T-helper 2 cell treated with Interferon-gamma antibody and Interleukin-4, amounts not matched to agents 5 μg/mL and 100 μg/mL, for 36 hours (primary cell): ENCODE measurements around the gene EML1.

Experiments used
- DNase-seq: peaks from one replicate; pipeline ENCODE4 v3.0.0; 2021; ENCODE audit warnings: low spot score
- H3K27ac Mint-ChIP-seq: one replicate; pipeline ENCODE4 v1.8.0; 2021; ENCODE audit warnings: mild to moderate bottlenecking, mixed read lengths
- H3K27me3 Mint-ChIP-seq: one replicate; pipeline ENCODE4 v1.8.0; 2021; ENCODE audit warnings: low read depth, mixed read lengths
- H3K36me3 Mint-ChIP-seq: one replicate; pipeline ENCODE4 v1.8.0; 2021; ENCODE audit warnings: low read depth, mixed read lengths
- H3K4me1 Mint-ChIP-seq: one replicate; pipeline ENCODE4 v1.8.0; 2021; ENCODE audit warnings: low read depth, mixed read lengths
- H3K4me3 Mint-ChIP-seq: one replicate; pipeline ENCODE4 v1.8.0; 2022; ENCODE audit warnings: mild to moderate bottlenecking, moderate library complexity, mixed read lengths
- H3K9me3 Mint-ChIP-seq: one replicate; pipeline ENCODE4 v1.8.0; 2021; ENCODE audit warnings: mixed read lengths

EML1 gene

GRCh38 chr14:99879401-99880295 lies 86.4 kb downstream of the EML1 start:
- no peak for DNase-seq
- Mint-ChIP-seq H3K9me3 (no peaks in the 10 kb centered on the region), H3K27me3 (peaks cover 16% of the 10 kb centered on the region)

GRCh38 chr14:99880651-99881420 lies 87.6 kb downstream of the EML1 start:
- H3K9me3 Mint-ChIP-seq: no peaks in the 10 kb centered on the region
- no peak overlapping the region for H3K4me3 Mint-ChIP-seq
- H3K27ac Mint-ChIP-seq: no peak overlapping the region
- DNase-seq: no peak
- peaks cover 1% of the 10 kb centered on the region for H3K4me1 Mint-ChIP-seq
- peaks cover 9% of the 10 kb centered on the region for H3K27me3 Mint-ChIP-seq
- no peaks in the 10 kb centered on the region for H3K36me3 Mint-ChIP-seq

More at GRCh38 chr14:99879401-99880295, 86.4 kb downstream of the EML1 start:
- Mint-ChIP-seq H3K27ac (no peak overlapping the region), H3K4me1 (no peaks in the 10 kb centered on the region), H3K36me3 (no peaks in the 10 kb centered on the region), H3K4me3 (no peak overlapping the region)

GRCh38 chr14:99883866-99884650 lies 90.8 kb downstream of the EML1 start:
- no peak for DNase-seq
- Mint-ChIP-seq H3K9me3 (no peaks in the 10 kb centered on the region), H3K27me3 (no peaks in the 10 kb centered on the region), H3K4me1 (peaks cover 1% of the 10 kb centered on the region), H3K27ac (no peak overlapping the region), H3K4me3 (no peak overlapping the region), H3K36me3 (no peaks in the 10 kb centered on the region)

GRCh38 chr14:99884834-99885648 lies 91.8 kb downstream of the EML1 start:
- Mint-ChIP-seq H3K4me3 (no peak overlapping the region), H3K27me3 (no peaks in the 10 kb centered on the region), H3K4me1 (peaks cover 1% of the 10 kb centered on the region), H3K9me3 (no peaks in the 10 kb centered on the region), H3K27ac (no peak overlapping the region), H3K36me3 (no peaks in the 10 kb centered on the region)
- DNase-seq: no peak

- H3K27me3 Mint-ChIP-seq: no peaks in the 10 kb centered on the region
- H3K4me1 Mint-ChIP-seq: peaks cover 1% of the 10 kb centered on the region
- H3K36me3 Mint-ChIP-seq: no peaks in the 10 kb centered on the region
- H3K4me3 Mint-ChIP-seq: no peak overlapping the region
- no peak for DNase-seq
- no peaks in the 10 kb centered on the region for H3K9me3 Mint-ChIP-seq
- no peak overlapping the region for H3K27ac Mint-ChIP-seq
These were observed 92.4 kb downstream of the EML1 start for GRCh38 chr14:99885649-99885958.

- Mint-ChIP-seq H3K27me3 (no peaks in the 10 kb centered on the region), H3K4me1 (peaks cover 1% of the 10 kb centered on the region), H3K9me3 (no peaks in the 10 kb centered on the region)
These were observed 94.2 kb downstream of the EML1 start for GRCh38 chr14:99887407-99887806.

GRCh38 chr14:99888149-99888548 lies 94.9 kb downstream of the EML1 start:
- DNase-seq: no peak
- no peak overlapping the region for H3K27ac Mint-ChIP-seq
- no peaks in the 10 kb centered on the region for H3K36me3 Mint-ChIP-seq
- no peaks in the 10 kb centered on the region for H3K9me3 Mint-ChIP-seq
- H3K27me3 Mint-ChIP-seq: no peaks in the 10 kb centered on the region
- peaks cover 1% of the 10 kb centered on the region for H3K4me1 Mint-ChIP-seq
- no peak overlapping the region for H3K4me3 Mint-ChIP-seq

More at GRCh38 chr14:99887407-99887806, 94.2 kb downstream of the EML1 start:
- DNase-seq: no peak
- no peak overlapping the region for H3K27ac Mint-ChIP-seq
- no peak overlapping the region for H3K4me3 Mint-ChIP-seq
- no peaks in the 10 kb centered on the region for H3K36me3 Mint-ChIP-seq

GRCh38 chr14:99889268-99889667 lies 96.1 kb downstream of the EML1 start:
- no peak for DNase-seq
- Mint-ChIP-seq H3K36me3 (no peaks in the 10 kb centered on the region), H3K9me3 (no peaks in the 10 kb centered on the region), H3K27me3 (peaks cover under 1% of the 10 kb centered on the region), H3K4me1 (peaks cover 1% of the 10 kb centered on the region), H3K4me3 (no peak overlapping the region), H3K27ac (no peak overlapping the region)

- Mint-ChIP-seq H3K4me1 (no peaks in the 10 kb centered on the region), H3K9me3 (no peaks in the 10 kb centered on the region), H3K27me3 (peaks cover 9% of the 10 kb centered on the region), H3K4me3 (no peak overlapping the region), H3K36me3 (no peaks in the 10 kb centered on the region), H3K27ac (no peak overlapping the region)
- no peak for DNase-seq
These were observed 98.1 kb downstream of the EML1 start for GRCh38 chr14:99891266-99891665.

- Mint-ChIP-seq H3K4me3 (no peak overlapping the region), H3K9me3 (no peaks in the 10 kb centered on the region), H3K27ac (no peak overlapping the region), H3K27me3 (peaks cover 9% of the 10 kb centered on the region), H3K4me1 (no peaks in the 10 kb centered on the region), H3K36me3 (no peaks in the 10 kb centered on the region)
- DNase-seq: no peak
These were observed 98.7 kb downstream of the EML1 start for GRCh38 chr14:99891900-99892299.

GRCh38 chr14:99892406-99892805 lies 99.2 kb downstream of the EML1 start:
- H3K27me3 Mint-ChIP-seq: peaks cover 11% of the 10 kb centered on the region

GRCh38 chr14:99896361-99896760 lies 103.1 kb downstream of the EML1 start:
- Mint-ChIP-seq H3K4me3 (no peak overlapping the region), H3K36me3 (no peaks in the 10 kb centered on the region), H3K27me3 (peaks cover 11% of the 10 kb centered on the region), H3K4me1 (no peaks in the 10 kb centered on the region), H3K9me3 (no peaks in the 10 kb centered on the region), H3K27ac (no peak overlapping the region)
- no peak for DNase-seq

More at GRCh38 chr14:99892406-99892805, 99.2 kb downstream of the EML1 start:
- H3K36me3 Mint-ChIP-seq: no peaks in the 10 kb centered on the region
- DNase-seq: no peak
- no peak overlapping the region for H3K27ac Mint-ChIP-seq
- H3K9me3 Mint-ChIP-seq: no peaks in the 10 kb centered on the region
- no peak overlapping the region for H3K4me3 Mint-ChIP-seq
- H3K4me1 Mint-ChIP-seq: no peaks in the 10 kb centered on the region

- Mint-ChIP-seq H3K9me3 (peaks cover 4% of the 10 kb centered on the region), H3K27ac (no peak overlapping the region), H3K4me1 (no peaks in the 10 kb centered on the region), H3K27me3 (peaks cover 7% of the 10 kb centered on the region), H3K36me3 (no peaks in the 10 kb centered on the region), H3K4me3 (no peak overlapping the region)
- no peak for DNase-seq
These were observed 106.5 kb downstream of the EML1 start for GRCh38 chr14:99899578-99900178.
